NCI-H748 (cell line): ENCODE data around the gene MAGI2.

Experiments used
- DNase-seq: peaks from one replicate; lab custom pipeline; 2025; ENCODE audit not compliant: unreplicated experiment; lab: John Stamatoyannopoulos, UW

Gene MAGI2

DNA sequence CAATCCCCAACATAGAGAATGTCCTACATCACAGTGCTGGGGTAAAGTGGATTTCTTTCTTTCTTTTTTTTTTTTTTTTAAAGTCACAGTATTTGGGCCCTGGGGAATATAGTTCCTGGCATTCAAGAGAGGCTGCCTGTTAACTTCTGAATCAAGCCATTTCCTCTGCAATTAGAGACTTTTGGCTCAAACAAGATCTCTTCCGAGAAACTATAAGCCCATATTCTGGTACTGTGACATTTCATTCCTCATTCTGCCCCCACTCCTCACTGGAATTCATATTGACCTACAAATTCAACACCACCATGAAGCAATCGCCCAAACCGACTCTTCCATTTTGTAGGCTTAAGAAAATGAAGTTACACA is 1467.5 kb downstream of the MAGI2 start:
- no peak for DNase-seq

DNA sequence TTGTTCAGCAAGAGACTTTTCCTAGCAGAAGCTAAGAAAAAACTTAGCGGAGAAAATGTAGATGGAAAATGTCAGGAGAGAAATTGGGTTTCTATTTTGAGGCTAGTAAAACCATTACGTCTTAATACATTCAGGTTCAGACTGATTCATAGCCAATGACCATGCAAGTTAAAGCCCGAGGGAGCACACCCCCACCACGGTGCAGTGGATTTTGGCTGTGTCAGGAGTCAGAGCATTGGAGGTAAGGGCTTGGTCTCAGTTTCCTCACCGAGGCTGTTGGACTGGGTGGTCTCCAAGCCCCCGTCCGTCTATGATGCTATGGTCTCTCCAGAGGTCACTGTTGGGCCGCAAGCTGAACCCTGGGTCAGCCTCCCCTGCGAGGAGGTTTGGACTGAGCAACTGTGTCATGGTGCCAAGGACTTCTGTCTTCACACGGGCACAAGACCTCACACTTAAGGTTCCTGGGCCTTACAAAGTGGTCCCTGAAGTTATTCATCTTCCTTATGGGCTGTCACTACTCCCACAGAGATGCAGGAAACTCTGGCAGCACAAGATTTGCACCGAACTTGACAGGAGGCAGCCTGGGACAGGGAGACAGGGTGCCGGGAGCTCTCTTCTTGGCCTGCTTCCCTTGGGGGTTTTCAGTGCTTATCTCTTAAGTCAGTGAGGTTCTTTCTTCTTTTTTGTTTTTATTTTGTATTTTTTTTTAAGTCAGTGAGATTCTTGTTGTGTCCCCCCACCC is 1468.1 kb downstream of the MAGI2 start:
- DNase-seq: no peak

DNA sequence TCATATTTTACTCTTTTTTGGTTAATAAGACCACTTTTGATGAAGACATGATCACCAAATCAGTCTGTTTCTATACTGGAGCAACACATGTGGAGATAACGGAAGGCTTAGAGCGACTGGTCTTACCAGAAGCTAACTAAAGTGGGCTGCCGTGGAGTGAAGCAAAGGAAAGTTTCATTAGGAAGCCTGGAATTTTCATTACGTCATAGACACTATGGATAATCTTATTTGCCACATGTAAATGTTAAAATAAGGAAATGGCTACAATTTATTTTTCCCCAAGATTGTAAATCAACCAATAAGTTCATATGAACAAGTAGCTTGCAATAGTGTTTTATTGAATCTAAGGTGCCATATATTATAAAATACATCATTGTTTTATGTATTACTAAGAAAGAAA is 1469.5 kb downstream of the MAGI2 start:
- no peak for DNase-seq

DNA sequence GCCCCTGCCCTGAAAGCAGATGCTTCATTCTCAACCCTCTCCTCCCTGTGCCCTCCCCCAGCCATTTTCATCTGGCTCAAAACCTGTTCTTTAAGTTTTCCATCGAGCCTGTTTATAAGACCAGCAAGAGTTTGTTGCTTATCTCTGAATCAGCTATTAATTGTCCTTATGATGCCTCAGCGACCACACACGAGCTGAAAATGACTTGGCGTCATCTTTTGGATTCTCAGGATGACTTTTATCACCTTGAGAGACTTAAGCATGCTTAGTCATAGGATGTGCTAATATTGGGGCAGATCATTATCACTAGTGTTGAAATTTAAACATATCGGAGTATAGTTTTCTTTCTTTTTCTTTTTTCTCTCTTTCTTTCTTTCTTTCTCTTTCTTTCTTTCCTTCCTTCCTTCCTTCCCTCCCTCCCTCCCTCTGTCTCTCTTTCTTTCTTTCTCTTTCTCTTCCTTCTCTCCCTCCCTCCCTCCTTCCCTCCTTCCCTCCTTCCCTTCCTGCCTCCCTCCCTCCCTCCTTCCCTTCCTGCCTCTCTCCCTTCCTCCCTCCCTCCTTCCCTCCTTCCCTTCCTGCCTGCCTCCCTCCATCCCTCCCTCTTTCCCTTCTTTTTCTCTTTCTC is 1470.4 kb downstream of the MAGI2 start:
- no peak for DNase-seq

DNA sequence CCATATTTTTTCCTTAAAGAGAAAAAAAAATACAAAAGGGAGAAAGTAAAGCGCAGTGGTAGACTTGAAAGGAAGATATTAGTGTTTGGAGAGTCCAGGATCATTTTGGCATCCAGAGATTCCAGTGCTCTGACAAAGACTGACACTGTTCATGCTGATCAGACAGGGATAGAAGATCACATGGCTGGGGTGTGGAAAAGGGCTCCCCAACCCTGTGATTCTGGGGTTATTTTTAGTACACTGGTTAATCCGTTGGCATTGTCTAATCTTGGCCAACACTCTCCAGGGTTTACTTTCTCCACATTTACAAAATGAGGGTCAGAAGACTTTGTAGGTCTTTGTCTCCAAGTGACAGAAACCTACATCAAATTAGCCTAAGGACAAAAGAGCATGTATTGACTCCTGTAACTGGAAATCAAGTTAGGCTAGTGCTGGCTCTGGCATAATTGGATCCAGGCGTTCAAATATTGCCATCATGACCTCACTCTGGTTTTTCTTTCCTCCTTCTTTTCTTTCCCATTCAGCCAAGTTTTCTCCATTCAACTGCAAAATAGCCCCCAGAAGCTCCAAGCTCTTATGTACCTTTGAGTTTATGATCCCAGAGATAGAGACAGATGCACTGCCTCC is 1473.3 kb downstream of the MAGI2 start:
- DNase-seq: no peak

DNA sequence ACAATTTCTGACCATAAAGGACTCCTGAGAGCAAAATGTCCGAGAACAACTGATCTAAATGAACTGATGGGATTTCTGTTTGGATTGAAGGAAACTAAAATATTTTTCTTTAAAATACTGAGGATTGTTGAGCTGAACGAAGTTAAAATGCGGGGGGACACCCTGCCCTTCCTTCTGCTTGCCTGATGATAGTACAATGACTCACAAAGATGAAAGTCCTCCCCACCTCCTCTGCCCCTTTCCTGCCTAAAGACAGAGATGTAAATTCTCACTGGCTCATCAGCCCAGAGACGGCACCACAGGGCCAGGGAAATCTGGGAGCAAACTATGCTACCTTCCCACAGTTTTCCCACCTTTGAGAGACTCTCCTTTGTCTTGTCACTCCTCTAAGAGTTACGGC is 1474.2 kb downstream of the MAGI2 start:
- DNase-seq: no peak

DNA sequence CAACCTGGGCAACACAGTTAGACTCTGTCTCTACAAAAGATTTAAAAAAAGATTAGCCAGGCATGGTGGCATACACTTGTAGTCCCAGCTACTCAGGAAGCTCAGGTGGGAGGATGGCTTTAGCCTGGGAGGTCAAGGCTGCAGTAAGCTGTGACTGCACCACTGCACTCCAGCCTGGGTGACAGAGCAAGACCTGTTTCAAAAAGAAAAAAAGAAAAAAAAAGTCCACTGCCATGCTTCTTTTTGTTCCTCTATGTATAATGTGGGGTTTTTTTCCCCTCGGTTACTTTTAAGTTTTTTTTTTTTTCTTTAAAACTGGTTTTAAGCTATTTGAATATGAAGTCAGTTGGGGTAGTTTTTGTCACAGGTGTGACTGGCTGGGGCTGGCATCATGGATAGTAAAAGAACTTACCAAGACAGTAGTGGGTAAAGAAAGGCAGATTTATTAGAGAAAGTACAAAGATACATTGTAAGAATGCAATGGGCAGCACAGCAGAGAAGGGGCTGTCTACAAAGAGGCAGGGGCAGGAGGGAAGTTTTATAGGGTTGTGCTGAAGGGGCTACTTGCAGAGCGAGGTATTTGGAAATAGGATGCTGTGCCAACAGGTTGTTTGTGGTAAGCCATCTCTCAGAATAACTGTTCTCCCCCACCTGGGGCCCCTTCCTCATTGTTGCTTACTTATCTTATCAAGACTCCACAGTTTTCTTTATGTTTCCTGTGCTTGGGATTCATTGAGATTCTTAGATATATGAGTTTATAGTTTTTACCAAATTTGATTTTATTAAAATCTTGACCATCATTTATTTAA is 1477.6 kb downstream of the MAGI2 start:
- no peak for DNase-seq

DNA sequence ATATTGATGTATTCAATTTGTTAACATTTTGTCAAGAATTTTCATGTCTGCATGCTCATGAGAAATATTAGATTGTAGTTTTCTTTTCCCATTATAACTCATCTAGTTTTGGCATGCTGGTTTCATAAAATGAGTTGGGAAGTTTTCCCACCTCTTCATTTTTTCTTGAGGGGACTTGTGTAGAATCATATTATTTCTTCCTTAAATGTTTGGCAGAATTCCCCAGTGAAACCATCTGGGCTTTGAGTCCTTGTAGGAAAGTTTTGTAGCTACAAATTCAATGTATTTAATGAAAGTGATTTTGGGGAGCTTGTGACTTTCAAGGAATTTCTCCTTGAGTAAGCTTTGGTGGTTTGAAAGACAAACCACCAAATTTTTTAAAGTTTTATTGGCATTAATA is 1481.7 kb downstream of the MAGI2 start:
- DNase-seq: no peak

DNA sequence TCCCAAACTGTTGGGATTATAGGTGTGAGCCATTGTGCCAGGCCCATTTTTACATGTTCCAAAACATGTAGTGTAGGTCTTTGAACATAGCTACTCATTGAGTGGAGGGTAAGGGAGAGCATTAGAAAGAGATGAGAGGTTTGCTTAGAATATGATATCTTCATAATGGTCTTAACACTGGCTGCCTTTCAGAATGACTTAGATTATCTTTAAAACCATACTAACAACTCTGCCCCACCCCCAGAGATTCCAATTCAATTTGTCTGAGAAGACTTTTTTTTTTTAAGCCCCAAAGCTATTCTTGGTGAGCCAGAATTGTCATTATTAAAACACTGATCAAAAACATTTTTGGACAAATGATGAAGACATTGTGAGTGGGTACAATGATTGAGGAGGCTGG is 1486.0 kb downstream of the MAGI2 start:
- no peak for DNase-seq
